Osteocyte (in vitro differentiated cells): ENCODE results near the gene TRIM32. TPM values are rescaled to one million over a fixed set of nuclear protein-coding genes. Genes with fewer than 3 reads are reported as not detected.

Experiments used
- DNase-seq: peaks from one replicate; pipeline ENCODE4 v3.0.0; 2021; ENCODE audit warnings: mixed read lengths; ENCODE audit not compliant: unreplicated experiment; ENCODE audit errors: extremely low spot score
- H3K27ac Mint-ChIP-seq: one replicate; pipeline ENCODE4 v1.8.0; 2021; ENCODE audit warnings: mild to moderate bottlenecking, mixed read lengths; ENCODE audit not compliant: unreplicated experiment
- H3K27me3 Mint-ChIP-seq: one replicate; pipeline ENCODE4 v1.8.0; 2021; ENCODE audit warnings: mixed read lengths; ENCODE audit not compliant: unreplicated experiment
- H3K36me3 Mint-ChIP-seq: one replicate; pipeline ENCODE4 v1.8.0; 2021; ENCODE audit warnings: mixed read lengths; ENCODE audit not compliant: unreplicated experiment
- H3K4me1 Mint-ChIP-seq: one replicate; pipeline ENCODE4 v1.8.0; 2021; ENCODE audit warnings: mixed read lengths; ENCODE audit not compliant: unreplicated experiment
- H3K4me3 Mint-ChIP-seq: one replicate; pipeline ENCODE4 v1.8.0; 2021; ENCODE audit warnings: mild to moderate bottlenecking, moderate library complexity, mixed read lengths; ENCODE audit not compliant: unreplicated experiment
- H3K9me3 Mint-ChIP-seq: one replicate; pipeline ENCODE4 v1.8.0; 2021; ENCODE audit warnings: mixed read lengths; ENCODE audit not compliant: unreplicated experiment
- CTCF ChIP-seq: fragments of 200-600 bp; sonication (generic); IDR thresholded peaks from 2 replicates; pipeline ENCODE4 v1.5.0; 2021; ENCODE audit warnings: antibody characterized with exemption, mild to moderate bottlenecking, moderate library complexity
- total RNA-seq: library from RNA; stranded (reverse); gene quantifications from 2 replicates; pipeline ENCODE4 v1.2.1, GENCODE V29; 2021

The TRIM32 gene
- total RNA-seq, 1 donor from 2014 or later: 38.9 TPM

GRCh38 chr9:116749772-116750171 lies 62.7 kb downstream of the TRIM32 start:
- Mint-ChIP-seq H3K4me1 (no peaks in the 10 kb centered on the region), H3K9me3 (no peaks in the 10 kb centered on the region), H3K27me3 (peaks cover 57% of the 10 kb centered on the region), H3K27ac (no peak overlapping the region), H3K4me3 (no peak overlapping the region), H3K36me3 (no peaks in the 10 kb centered on the region)
- DNase-seq: no peak
- TF ChIP-seq CTCF: no peak

GRCh38 chr9:116750510-116750909 lies 63.4 kb downstream of the TRIM32 start:
- no peak for TF ChIP-seq CTCF
- no peaks in the 10 kb centered on the region for H3K4me1 Mint-ChIP-seq
- peaks cover 3% of the 10 kb centered on the region for H3K9me3 Mint-ChIP-seq
- peaks cover 51% of the 10 kb centered on the region for H3K27me3 Mint-ChIP-seq
- no peak overlapping the region for H3K4me3 Mint-ChIP-seq
- no peak overlapping the region for H3K27ac Mint-ChIP-seq
- DNase-seq: no peak
- H3K36me3 Mint-ChIP-seq: no peaks in the 10 kb centered on the region
